Keratinocyte (primary cell): ENCODE data around the gene AOAH. TPM values are rescaled to one million over a fixed set of nuclear protein-coding genes. Genes with fewer than 3 reads are reported as not detected.

Experiments used
- DNase-seq: peaks from one replicate; pipeline ENCODE4 v3.0.0-alpha.2; 2011; ENCODE audit warnings: low read depth, missing footprints, low spot score
- FAIRE-seq: peaks from 2 replicates; lab custom pipeline; 2011; peaks lifted over from hg19 to GRCh38; lab: Jason Lieb, UNC
- H2AFZ ChIP-seq: 2 replicates; pipeline ENCODE4 v1.6.0; 2012; ENCODE audit warnings: low read length, control low read depth, inconsistent platforms; ENCODE audit not compliant: control insufficient read depth
- H3K27ac ChIP-seq: 2 replicates; pipeline ENCODE4 v1.5.1; 2011; ENCODE audit warnings: low read length; ENCODE audit not compliant: control insufficient read depth, insufficient read depth
- H3K27me3 ChIP-seq: 3 replicates; pipeline ENCODE4 v1.6.0; 2011; ENCODE audit warnings: low read length; ENCODE audit not compliant: control insufficient read depth, insufficient read depth; ENCODE audit errors: extremely low read depth
- H3K36me3 ChIP-seq, 2 experiments: 2 replicates in 1 of 2; 3 replicates in 1 of 2; pipeline ENCODE4 v1.5.1; 2011; ENCODE audit warnings: low read length in 2 of 2, mild to moderate bottlenecking in 1 of 2; ENCODE audit not compliant: control insufficient read depth in 2 of 2, insufficient read depth in 2 of 2; ENCODE audit errors: extremely low read depth in 1 of 2
- H3K4me1 ChIP-seq: 3 replicates; pipeline ENCODE4 v1.5.1; 2011; ENCODE audit warnings: low read length; ENCODE audit not compliant: control insufficient read depth, insufficient read depth; ENCODE audit errors: extremely low read depth
- H3K4me2 ChIP-seq: 3 replicates; pipeline ENCODE4 v1.6.0; 2011; ENCODE audit warnings: low read depth, low read length; ENCODE audit not compliant: control insufficient read depth, insufficient read depth; ENCODE audit errors: extremely low read depth
- H3K4me3 ChIP-seq, 3 experiments: fragments of 200-600 bp in 1 of 3; sonication (generic) in 1 of 3; 2 replicates in 2 of 3; 3 replicates in 1 of 3; pipeline ENCODE4 v1.5.1; 2011 to 2016; ENCODE audit warnings: low read length in 3 of 3, mild to moderate bottlenecking in 3 of 3, control low read depth in 2 of 3, inconsistent platforms in 1 of 3, low read depth in 1 of 3, mixed read lengths in 1 of 3, mixed run types in 1 of 3, moderate library complexity in 1 of 3; ENCODE audit not compliant: control insufficient read depth in 2 of 3, insufficient read depth in 2 of 3; ENCODE audit errors: extremely low read depth in 1 of 3
- H3K79me2 ChIP-seq: 2 replicates; pipeline ENCODE4 v1.6.0; 2012; ENCODE audit warnings: low read length; ENCODE audit not compliant: control insufficient read depth, insufficient read depth
- H3K9ac ChIP-seq: 3 replicates; pipeline ENCODE4 v1.6.0; 2011; ENCODE audit warnings: low read length; ENCODE audit not compliant: control insufficient read depth, insufficient read depth; ENCODE audit errors: extremely low read depth
- H3K9me1 ChIP-seq: 3 replicates; pipeline ENCODE4 v1.6.0; 2011; ENCODE audit warnings: low read length; ENCODE audit not compliant: control insufficient read depth, insufficient read depth; ENCODE audit errors: extremely low read depth
- H3K9me3 ChIP-seq: 2 replicates; pipeline ENCODE4 v1.5.1; 2012; ENCODE audit warnings: low read depth, low read length; ENCODE audit not compliant: control insufficient read depth
- H4K20me1 ChIP-seq: 3 replicates; pipeline ENCODE4 v1.6.0; 2011; ENCODE audit warnings: low read length; ENCODE audit not compliant: control insufficient read depth, insufficient read depth; ENCODE audit errors: extremely low read depth
- CTCF ChIP-seq, 3 experiments: IDR thresholded peaks in 1 of 3; conservative IDR thresholded peaks in 1 of 3; optimal IDR thresholded peaks in 1 of 3; 2 replicates in 2 of 3; 3 replicates in 1 of 3; pipeline versions ENCODE3 to v1.5.1; 2011; ENCODE audit warnings: low read length in 3 of 3, mild to moderate bottlenecking in 3 of 3, moderate library complexity in 2 of 3, control low read depth in 1 of 3, inconsistent platforms in 1 of 3; ENCODE audit not compliant: insufficient read depth in 2 of 3; ENCODE audit errors: extremely low read depth in 1 of 3
- EZH2 ChIP-seq: IDR thresholded peaks from one replicate; pipeline ENCODE4 v1.6.1; 2012; ENCODE audit warnings: inconsistent platforms, mild to moderate bottlenecking, low read length, moderate library complexity
- dilution Hi-C: fragments of 300-500 bp; cut with MboI; formaldehyde crosslinking; loops from one replicate; pipeline ENCODE4 v1.7.0; 2020; ENCODE audit warnings: low sequenced_read_pairs; ENCODE audit not compliant: extremely low pct_ligation_motif_present
- polyA plus RNA-seq, 5 experiments: library from polyadenylated mRNA; depleted of rRNA in 3 of 5; stranded (reverse) in 3 of 5; stranded (forward) in 1 of 5; unstranded in 1 of 5; fragments of >200 nt; gene quantifications; 1 replicate in 1 of 5; 2 replicates in 3 of 5; 3 replicates in 1 of 5; pipeline versions ENCODE4 v1.2.1 to v1.2.3, GENCODE V29; 2011 to 2012; ENCODE audit warnings: missing spikeins in 2 of 5, low read depth in 1 of 5, low replicate concordance in 1 of 5

AOAH gene
- polyA plus RNA-seq, 1 donor (not counting 4 experiments of a cell fraction or from before 2014, with no cell fraction given) = 0.43 TPM

DNA sequence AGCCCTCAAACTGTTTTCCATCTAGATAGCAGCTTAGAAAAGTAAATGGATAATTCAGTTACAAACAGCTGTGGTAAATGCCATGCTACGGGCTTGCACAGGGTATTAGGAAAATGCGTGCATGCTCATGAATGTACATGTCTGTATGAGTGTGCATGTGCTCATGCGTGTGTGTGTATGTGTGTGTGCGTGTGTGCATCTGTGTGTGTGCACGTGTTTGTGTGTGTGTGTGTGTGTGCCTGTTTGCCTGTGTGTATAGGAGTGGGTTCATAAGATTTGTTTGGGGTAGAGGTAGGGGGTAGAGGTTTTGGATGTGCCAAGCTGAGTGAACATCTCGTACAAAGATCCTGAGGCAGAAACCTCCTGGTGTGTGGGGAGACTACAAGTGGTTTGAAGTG lies 52.9 kb downstream of the AOAH start:
- dilution Hi-C loops = loop anchor here (25.0 kb wide), 1 partner anchor 184 kb away; no protein-coding TSS in a partner anchor
- H3K9me3 ChIP-seq = no peaks in the 10 kb centered on the region
- H3K4me2 ChIP-seq = no peak overlapping the region
- H3K27me3 ChIP-seq = no peaks in the 10 kb centered on the region
- H3K27ac ChIP-seq = no peak overlapping the region
- peaks cover 19% of the 10 kb centered on the region for H3K4me1 ChIP-seq
- H3K36me3 ChIP-seq = no peaks in the 10 kb centered on the region
- no peak overlapping the region for H3K9ac ChIP-seq
- DNase-seq = no peak
- TF ChIP-seq EZH2 (no peak), CTCF (optimal IDR thresholded peaks at IDR 0.05 in 1 of 3, IDR thresholded peaks at IDR 0.05 in 1 of 3, conservative IDR thresholded peaks at IDR 0.05 in 1 of 3; ENCODE audit: extremely low read depth in 1 of 3, insufficient read depth in 2 of 3, low read length in 3 of 3) (no peak)
- no peak overlapping the region for H3K4me3 ChIP-seq
- no peak for FAIRE-seq
- H4K20me1 ChIP-seq = no peaks in the 10 kb centered on the region
- no peaks in the 10 kb centered on the region for H3K9me1 ChIP-seq
- H2AFZ ChIP-seq = no peak overlapping the region
- no peaks in the 10 kb centered on the region for H3K79me2 ChIP-seq

DNA sequence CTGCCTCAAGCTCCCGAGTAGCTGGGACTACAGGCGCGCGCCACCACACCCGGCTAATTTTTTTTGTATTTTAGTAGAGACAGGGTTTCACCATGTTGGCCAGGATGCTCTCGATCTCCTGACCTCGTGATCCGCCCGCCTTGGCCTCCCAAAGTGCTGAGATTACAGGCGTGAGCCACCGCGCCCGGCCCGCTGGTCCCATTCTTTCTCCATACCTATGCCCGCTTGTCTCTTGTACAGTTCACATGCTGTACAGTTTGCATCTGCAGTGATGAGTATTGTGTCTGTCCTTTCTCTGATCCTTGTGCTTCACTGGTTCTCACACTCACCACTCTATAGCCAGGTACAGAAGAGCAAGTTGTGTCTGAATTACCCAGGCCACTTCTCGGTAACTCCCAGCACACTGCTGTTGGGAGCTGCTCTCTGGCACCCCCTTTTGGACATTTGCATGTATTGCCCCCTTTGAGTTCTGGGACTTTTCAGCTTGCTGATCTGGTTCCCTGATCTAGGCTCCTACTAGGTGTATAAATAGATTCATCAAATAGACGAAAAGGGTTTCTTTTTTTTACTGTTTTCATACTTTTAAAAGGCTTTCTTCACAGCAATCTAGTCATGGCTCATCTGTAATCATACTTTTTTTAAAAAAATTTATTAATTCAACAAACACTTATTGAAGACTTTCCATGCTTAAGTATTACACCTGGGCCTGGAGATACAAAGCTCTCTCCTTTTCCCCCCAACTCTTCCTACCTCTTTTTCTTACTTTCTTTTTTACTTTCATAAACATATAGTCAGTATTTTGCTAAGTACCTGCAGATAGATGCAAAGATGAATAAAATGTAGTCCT lies 53.5 kb downstream of the AOAH start:
- FAIRE-seq (peak; percentile 84), DNase-seq (no peak)
- Histone ChIP-seq H3K9me1 (no peaks in the 10 kb centered on the region), H3K27ac (no peak overlapping the region), H3K4me1 (peaks cover 19% of the 10 kb centered on the region), H2AFZ (no peak overlapping the region), H3K4me3 (no peak overlapping the region), H3K27me3 (no peaks in the 10 kb centered on the region), H3K9ac (no peak overlapping the region), H3K36me3 (no peaks in the 10 kb centered on the region), H3K9me3 (no peaks in the 10 kb centered on the region), H3K79me2 (no peaks in the 10 kb centered on the region), H3K4me2 (no peak overlapping the region), H4K20me1 (no peaks in the 10 kb centered on the region)
- dilution Hi-C loops = loop anchor here (25.0 kb wide), 1 partner anchor 184 kb away; no protein-coding TSS in a partner anchor
- TF ChIP-seq CTCF (optimal IDR thresholded peaks at IDR 0.05 in 1 of 3, IDR thresholded peaks at IDR 0.05 in 1 of 3, conservative IDR thresholded peaks at IDR 0.05 in 1 of 3; ENCODE audit: extremely low read depth in 1 of 3, insufficient read depth in 2 of 3, low read length in 3 of 3) (peak; percentile 84 to 93 (median 89)), EZH2 (no peak)
